OCI-M1 (cell line): ENCODE measurements around the gene PGP.
A peak's percentile ranks its signal among the peaks of the same experiment; 100 is the strongest.

Experiments
- DNase-seq: peaks from one replicate; lab custom pipeline; 2025; lab: John Stamatoyannopoulos, UW

Gene PGP

DNA sequence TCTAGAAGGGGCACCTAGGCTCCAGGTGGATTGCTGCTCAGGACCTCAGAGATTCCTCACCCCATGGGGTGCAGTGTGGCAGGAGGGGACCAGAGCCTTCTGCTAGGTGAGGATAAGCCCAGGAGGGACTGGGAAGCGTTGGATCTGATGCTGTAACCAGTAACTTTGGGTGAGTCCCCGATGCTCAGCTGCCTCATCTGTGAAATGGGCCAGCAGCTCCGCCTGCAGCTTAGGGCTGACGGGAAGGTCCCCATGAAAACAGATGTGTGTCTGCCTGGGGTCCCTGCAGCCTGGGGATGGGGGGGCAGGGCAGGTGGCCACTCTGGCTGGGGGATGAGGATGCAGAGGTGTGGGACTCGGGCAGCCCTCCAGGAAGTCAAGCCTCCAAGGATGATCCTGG, 15.5 kb downstream of the PGP start:
- DNase-seq, result no peak

- DNase-seq, result no peak
These were observed 16.4 kb downstream of the PGP start for GRCh38 chr16:2198283-2198682.

DNA sequence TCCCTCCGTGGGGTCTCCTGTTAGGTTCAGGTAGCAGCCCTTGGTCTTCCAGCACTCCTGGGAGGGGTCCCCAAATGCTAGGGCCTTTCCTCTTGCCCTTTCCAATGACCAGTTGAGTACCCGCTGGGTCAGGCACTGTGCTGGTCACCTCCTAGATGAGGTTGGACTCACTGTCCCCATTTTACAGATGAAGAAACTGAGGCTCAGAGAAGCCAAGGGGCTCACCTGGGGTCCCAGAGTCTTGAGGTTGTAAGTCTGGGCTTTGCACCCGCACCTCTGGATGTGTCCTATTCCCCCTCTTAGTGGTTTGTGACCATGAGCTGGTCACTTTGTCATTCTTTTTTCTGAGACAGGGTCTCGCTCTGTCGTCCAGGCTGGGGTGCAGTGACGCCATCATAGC, 16.9 kb downstream of the PGP start:
- DNase-seq, result no peak

- DNase-seq, result no peak
These were observed 17.6 kb downstream of the PGP start for GRCh38 chr16:2196981-2197511.

DNA sequence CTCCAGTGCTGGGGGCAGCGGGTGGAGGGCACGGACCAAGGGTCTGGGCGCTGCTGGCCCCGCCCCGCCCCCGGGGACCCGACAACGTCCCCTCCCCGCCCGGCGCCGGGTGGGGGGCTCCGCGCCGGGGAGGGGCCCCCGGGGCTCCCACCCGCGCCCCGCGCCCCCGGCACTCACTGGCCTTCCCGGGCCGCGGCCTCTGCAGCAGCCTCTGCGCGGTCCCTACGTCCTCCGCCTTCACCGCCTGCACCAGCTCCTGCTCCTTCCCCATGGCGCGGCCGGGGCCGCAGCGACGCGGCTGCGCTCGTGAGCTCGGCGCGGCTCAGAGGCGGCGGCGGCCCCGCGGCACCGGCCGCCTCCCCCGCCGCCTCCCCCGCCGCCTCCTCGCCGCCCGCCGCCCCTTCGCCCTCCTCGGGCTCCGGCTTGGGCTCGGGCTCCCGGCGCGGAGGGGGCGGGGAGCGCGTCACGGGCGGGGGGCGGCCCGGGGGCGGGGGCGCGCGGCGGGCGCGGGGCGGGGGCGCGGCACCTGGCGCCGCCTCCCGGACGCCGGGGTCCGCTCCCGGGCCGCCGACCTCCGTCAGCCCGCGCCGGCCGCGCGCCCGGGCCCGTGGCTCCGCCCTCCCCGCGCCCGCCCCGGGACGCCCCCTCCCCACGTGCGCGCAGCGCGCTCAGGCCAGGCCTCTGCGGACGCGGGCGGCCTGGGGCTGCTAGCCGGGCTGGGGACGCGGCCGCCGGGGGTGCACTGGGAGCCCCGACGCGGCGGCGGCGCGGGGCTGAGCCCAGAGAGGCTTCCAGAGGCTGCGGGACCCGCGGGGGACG, 18.3 kb downstream of the PGP start, which contains the start of gene CASKIN1:
TSS of gene CASKIN1 (minus strand) at position 444 of the 819 bp plus-strand sequence. CDS start at position 271, 173 bp downstream.
- peak; percentile 34 for DNase-seq

DNA sequence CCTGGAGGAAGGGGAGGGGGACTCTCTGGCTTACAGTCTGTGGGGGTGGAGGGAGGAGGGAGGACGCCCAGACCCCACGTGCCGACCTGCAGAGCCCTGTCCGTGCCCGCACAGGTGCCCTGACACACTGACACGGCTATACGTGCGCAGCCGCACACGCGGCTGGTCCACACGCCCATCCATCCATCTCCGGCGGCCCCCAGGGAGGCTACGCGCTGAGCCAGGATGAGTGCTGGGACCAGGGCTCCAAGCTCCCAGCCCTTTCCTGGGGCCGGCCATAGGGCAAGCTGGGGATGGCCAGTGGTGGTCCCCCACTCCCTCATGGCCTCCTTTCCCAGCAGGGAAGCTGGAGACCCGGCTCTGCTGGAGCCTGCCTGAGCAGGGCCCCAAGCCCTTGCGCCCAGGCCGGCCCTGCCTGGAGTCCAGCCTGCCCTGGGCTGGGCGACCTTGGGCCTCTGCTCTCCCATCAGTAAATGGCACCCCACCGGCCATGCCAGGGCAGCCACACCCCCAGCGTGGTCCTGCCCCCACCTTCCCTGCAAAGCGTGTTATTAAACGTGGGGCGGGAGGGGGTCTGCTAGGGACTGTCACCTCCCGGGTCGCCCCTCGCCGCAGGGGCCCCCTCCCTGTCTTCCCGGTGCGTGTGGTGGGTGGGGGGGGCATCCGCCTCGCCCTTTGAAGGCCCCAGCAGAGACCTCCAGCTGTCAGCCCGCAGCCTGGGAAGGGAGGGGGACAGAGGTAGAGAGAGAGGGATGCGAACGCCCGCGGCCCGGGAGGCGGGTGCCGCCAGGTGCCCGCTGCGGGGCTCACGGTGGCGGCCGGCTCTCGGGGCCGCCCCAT, 19.1 kb downstream of the PGP start:
- no peak for DNase-seq

GRCh38 chr16:2194852-2195321, 19.8 kb downstream of the PGP start:
- peak; percentile 63 for DNase-seq

DNA sequence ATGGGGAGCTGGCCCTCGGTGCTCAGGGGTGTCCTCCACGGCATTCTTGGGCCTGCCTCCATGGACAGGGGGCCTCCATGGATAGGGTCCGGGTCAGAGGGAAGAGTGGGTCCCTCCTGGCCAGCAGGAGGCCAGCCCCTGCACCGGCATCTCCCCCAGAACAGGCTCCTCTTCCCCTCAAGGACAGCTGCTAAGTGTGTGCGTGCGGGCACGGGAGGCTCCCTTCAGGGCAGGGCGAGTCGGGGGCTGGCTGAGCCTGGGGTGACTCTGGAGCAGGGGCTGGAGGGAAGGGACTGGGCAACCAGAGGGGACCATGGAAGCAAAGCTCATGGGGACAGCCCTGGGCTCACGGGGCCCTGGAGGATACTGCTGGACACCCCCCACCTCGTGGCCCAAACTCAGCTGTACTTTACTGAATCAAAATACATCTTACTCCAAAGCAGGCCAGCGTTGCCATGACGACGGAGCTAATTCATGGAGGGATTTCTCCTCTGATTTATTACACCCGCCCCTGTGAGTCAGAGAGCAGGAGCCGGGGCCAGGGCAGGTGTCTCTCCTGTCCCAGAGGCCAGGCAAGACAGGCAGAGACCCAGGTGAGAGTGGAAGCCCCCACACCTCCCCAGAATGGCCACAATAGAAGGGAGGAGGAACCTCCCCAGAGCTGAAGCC, 20.3 kb downstream of the PGP start:
- DNase-seq, result peak; percentile 24

- no peak for DNase-seq
These were observed 23.3 kb downstream of the PGP start for GRCh38 chr16:2191446-2191706.

DNA sequence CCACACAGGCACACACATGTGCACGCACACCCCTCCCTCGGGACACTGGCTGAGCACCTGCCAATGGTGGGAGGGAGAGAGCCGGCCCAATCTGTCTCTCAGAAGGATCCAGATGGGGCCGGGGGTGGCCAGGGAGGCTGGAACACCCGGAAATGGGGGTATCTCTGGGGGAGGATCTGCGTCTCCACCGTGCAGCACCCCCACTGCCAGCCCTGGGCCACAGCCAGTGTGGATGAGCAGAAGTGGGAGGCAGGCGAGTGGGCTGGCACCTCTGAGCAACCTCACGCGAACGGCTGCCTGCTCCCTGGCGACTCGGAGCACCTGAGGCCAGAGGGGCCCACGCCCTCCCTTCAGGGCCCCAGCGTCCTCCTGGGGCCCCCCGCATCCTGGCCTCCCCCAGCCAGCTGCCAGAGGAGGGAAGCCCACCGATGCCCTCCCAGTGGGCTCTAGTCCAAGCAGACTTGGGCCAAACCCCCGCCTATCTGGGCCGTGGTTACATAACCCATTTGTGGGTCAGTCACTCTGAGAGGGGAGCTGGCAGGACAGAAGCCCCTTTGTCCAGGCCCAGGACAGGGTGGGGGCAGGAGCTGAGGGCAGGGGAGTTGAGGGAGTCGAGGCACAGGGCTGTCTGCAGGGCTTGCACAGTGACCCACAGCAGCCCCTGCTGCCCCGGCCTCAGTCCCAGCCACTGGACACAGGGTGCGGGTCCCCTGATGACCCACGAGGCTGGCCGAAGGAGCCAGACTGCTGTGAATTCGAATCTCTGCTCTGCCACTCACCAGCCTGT, 23.8 kb downstream of the PGP start:
- no peak for DNase-seq

- no peak for DNase-seq
These were observed 24.5 kb downstream of the PGP start for GRCh38 chr16:2190002-2190658.

DNA sequence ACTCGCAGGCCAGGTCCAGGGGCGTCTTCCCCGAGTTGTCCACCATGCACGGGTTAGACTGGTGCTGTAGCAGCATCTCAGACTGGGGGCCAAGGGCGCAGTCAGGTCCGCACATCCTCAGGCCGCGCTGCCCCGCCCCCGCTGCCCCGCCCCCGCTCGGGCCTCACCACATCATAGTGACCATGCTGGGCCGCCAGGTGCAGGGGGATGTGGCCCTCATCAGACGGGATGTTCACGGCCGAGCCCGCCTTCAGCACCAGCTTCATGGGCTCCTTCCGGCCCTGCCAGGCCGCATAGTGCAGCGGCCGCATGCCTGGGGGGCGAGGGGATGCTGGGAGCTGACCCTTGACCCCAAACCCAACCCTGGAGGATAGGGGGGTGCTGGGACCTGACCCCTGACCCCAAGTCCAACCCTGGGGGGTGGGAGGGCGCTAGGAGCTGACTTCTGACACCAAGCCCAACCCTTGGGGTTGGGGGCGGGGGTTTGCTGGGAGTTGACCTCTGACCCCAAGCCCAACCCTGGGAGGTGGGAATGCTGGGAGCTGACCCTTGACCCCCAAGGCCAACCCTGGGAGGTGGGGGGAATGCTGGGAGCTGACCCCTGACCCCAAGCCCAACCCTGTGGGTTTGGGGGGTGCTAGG, 25.3 kb downstream of the PGP start:
- DNase-seq, result no peak

DNA sequence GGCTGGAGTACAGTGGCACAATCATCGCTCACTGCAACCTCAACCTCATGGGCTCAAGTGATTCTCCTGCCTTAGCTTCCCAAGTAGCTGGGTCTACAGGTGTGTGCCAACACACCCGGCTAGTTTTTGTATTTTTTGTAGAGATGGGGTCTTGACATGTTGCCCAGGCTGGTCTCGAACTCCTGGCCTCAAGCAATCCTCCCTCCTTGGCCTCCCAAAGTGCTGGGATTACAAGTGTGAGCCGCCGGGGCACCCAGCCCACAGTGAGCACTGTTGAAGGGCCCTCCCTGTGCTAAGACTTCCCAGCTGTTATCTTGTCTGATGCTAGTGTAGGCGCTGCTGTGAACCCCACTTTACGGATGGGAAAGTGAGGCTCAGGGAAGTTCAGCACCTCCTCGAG, 26.2 kb downstream of the PGP start:
- no peak for DNase-seq

DNA sequence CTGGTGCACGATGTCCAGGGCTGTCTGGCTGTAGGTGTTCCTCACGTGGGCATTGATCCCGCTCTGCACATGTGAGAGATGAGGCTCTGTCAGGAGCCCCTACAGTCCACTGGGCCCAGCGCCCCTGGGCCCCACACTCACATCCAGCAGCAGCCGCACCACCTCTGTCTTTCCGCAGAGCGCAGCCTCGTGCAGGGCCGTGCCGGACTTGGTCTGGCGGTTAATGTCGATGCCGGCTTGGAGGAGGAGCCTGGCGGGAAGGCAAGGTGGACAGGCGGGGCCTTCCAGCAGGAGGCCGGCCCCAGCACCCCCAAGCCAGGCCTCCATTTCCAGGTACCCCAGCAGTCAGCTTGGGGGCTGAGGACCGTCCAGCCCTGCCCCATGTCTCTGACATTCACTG, 27.4 kb downstream of the PGP start:
- no peak for DNase-seq

DNA sequence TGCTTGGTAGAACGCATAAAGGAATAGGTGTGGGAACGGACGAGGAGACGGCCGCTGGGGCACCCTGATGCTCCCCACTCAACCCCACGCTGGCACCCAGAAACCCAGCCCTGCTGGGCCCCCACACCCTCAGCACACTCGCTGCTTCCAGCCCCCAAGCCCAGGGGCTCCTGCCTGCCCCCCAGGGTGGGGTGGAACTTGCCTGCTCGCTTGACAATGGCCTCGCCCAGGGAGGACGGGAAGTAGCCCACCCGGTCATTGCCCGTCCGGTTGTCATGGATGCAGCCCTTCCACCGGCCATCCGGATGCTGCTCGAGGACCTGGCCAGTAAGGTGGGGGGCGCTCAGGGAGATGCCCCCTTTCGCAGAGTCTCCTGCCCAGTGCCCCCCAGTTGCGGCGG, 28.1 kb downstream of the PGP start:
- no peak for DNase-seq

DNA sequence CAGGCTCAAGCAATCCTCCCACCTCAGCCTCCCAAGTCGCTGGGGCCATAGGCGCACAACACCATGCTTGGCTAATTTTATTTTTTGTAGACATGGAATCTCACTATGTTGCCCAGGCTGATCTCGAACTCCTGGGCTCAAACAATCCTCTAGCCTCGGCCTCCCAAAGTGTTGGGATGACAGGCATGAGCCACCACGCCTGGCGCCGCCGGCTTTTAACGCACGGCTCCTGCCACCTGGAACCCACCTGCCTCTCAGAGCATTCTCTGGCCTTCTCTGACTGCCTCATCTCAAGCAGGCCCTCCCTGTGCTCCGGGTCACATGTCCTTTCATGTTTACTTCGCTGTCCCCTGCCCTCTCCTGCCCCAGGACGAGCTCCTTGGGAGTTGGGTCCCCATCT, 28.6 kb downstream of the PGP start:
- DNase-seq, result no peak

GRCh38 chr16:2184962-2185361, 29.7 kb downstream of the PGP start:
- no peak for DNase-seq

DNA sequence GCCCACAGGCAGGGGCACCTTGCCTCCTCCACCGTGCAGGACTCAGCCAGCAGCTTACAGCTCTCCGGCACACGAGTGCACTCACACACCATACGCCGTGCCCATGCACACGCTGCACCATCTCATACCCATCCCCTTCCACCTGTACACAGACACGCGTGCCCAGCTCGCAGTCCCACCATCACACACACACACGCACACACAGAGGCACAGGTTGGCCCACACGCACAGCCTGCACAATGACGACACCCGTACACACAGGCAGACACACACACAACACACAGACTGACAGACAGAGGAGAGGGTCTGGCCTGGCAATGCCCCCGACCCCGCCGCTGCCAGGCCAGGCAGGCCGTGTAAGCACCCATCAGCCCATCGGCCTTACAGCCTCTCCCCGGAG, 30.3 kb downstream of the PGP start:
- no peak for DNase-seq

DNA sequence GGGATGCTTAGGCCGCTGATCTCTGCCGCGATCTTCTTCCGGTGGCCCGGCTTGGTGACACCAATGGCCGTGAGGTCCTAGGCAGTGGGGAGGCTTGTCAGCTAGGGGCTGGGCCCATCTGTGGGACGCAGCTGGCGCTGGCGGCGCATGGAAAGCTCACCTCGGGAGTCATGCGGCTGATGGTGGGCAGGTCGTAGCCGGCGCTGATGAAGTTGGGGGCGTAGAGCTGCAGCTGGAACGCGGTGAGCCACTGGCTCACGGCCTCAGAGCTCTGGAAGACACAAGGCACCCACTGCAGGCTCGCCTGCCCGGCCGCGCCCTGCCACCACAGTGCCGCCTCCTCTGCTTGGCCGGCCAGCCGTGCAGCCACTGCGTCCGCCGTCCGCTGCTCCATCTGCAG, 31.0 kb downstream of the PGP start:
- no peak for DNase-seq

- no peak for DNase-seq
These were observed 32.7 kb downstream of the PGP start for GRCh38 chr16:2181952-2182351.
